ENCODE data around the gene PTGDR2.

PTGDR2 gene

GRCh38 chr11:60897496-60897895 lies 41.7 kb upstream of the PTGDR2 start:
- TF ChIP-seq, protein P1, sequence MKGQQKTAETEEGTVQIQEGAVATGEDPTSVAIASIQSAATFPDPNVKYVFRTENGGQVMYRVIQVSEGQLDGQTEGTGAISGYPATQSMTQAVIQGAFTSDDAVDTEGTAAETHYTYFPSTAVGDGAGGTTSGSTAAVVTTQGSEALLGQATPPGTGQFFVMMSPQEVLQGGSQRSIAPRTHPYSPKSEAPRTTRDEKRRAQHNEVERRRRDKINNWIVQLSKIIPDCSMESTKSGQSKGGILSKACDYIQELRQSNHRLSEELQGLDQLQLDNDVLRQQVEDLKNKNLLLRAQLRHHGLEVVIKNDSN (IDR thresholded peaks at IDR 0.05) = no peak
- no peak for TF ChIP-seq NFIC (IDR thresholded peaks at IDR 0.05)

GRCh38 chr11:60895687-60896086 lies 39.9 kb upstream of the PTGDR2 start:
- TF ChIP-seq CREB1 (IDR thresholded peaks at IDR 0.05; ENCODE audit: low read depth) (no peak), NFIC (IDR thresholded peaks at IDR 0.05) (no peak), TEAD4 (IDR thresholded peaks at IDR 0.05) (no peak), TCF12 (IDR thresholded peaks at IDR 0.05; ENCODE audit: low read depth) (no peak), TAF1 (IDR thresholded peaks at IDR 0.05; ENCODE audit: low read depth) (no peak), YY1 (IDR thresholded peaks at IDR 0.05; ENCODE audit: low read depth) (no peak)
- TF ChIP-seq, protein P2, sequence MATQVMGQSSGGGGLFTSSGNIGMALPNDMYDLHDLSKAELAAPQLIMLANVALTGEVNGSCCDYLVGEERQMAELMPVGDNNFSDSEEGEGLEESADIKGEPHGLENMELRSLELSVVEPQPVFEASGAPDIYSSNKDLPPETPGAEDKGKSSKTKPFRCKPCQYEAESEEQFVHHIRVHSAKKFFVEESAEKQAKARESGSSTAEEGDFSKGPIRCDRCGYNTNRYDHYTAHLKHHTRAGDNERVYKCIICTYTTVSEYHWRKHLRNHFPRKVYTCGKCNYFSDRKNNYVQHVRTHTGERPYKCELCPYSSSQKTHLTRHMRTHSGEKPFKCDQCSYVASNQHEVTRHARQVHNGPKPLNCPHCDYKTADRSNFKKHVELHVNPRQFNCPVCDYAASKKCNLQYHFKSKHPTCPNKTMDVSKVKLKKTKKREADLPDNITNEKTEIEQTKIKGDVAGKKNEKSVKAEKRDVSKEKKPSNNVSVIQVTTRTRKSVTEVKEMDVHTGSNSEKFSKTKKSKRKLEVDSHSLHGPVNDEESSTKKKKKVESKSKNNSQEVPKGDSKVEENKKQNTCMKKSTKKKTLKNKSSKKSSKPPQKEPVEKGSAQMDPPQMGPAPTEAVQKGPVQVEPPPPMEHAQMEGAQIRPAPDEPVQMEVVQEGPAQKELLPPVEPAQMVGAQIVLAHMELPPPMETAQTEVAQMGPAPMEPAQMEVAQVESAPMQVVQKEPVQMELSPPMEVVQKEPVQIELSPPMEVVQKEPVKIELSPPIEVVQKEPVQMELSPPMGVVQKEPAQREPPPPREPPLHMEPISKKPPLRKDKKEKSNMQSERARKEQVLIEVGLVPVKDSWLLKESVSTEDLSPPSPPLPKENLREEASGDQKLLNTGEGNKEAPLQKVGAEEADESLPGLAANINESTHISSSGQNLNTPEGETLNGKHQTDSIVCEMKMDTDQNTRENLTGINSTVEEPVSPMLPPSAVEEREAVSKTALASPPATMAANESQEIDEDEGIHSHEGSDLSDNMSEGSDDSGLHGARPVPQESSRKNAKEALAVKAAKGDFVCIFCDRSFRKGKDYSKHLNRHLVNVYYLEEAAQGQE (IDR thresholded peaks at IDR 0.05; ENCODE audit: low read depth) = no peak
- TF ChIP-seq, protein P3, sequence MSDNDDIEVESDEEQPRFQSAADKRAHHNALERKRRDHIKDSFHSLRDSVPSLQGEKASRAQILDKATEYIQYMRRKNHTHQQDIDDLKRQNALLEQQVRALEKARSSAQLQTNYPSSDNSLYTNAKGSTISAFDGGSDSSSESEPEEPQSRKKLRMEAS (IDR thresholded peaks at IDR 0.05) = no peak

DNA sequence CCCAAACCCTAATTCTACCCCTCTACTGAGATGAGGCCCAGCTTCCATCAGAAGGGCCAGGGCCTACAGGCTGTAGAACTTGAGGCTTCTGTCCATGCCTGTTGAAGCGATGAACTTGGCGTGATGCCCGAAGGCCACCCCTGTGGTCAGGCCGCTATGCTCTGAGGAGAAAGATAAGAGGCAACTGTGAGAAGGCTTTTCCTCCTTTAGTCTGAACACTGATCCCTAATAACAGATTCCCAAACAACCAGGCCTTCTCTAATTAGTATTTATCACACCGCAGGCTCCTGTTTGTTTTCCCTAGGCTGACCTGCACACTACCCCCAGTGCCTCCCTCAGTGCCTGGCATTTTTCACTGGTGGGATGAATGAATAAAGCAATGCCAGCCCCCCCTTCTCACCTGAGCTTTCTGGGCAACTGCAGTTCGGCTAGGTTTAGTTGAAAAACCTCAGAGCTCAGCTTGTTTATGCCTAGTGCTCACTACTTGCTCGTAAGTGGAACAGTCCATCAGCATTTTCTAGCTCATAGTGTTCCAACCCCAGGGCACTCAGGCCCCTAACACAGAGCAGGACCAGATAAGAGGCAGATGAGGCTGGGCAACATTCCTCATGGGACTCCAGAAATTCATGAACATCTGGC lies 35.5 kb upstream of the PTGDR2 start:
- TF ChIP-seq YY1 (IDR thresholded peaks at IDR 0.05; ENCODE audit: low read depth) (no peak), TCF12 (IDR thresholded peaks at IDR 0.05; ENCODE audit: low read depth) (no peak), TEAD4 (IDR thresholded peaks at IDR 0.05) (no peak), TAF1 (IDR thresholded peaks at IDR 0.05; ENCODE audit: low read depth) (no peak), EGR1 (IDR thresholded peaks at IDR 0.05) (no peak)
- TF ChIP-seq, protein P3 (IDR thresholded peaks at IDR 0.05) = no peak

DNA sequence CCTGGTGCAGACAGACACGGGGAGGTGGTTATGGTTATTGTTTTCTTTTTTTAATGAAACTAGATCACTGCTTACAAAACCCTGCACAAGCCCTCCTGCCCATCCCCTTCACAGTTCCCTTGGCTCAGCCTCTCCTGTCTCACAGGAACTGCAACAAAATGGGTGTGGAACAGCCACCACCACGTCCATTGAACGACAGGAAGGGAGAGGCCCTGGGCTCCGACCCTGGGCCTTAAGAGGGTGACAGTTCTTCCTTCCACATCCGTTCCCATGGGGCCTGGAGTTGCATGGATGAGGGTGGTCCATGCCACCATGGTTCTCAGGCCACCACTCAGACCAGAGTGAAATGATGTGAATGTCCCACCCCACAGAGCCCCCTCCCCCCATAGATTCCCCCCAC lies 34.9 kb upstream of the PTGDR2 start:
- TF ChIP-seq, protein P2 (IDR thresholded peaks at IDR 0.05; ENCODE audit: low read depth) = no peak
- TF ChIP-seq NFIC (IDR thresholded peaks at IDR 0.05) (no peak), TEAD4 (IDR thresholded peaks at IDR 0.05) (no peak), TAF1 (IDR thresholded peaks at IDR 0.05; ENCODE audit: low read depth) (no peak), ZBTB7A (IDR thresholded peaks at IDR 0.05; ENCODE audit: low read depth) (no peak), RAD21 (IDR thresholded peaks at IDR 0.05; ENCODE audit: low read depth) (no peak), TCF12 (IDR thresholded peaks at IDR 0.05; ENCODE audit: low read depth) (no peak), FOXM1 (IDR thresholded peaks at IDR 0.05; ENCODE audit: borderline replicate concordance, low read depth) (no peak), EP300 (IDR thresholded peaks at IDR 0.05; ENCODE audit: borderline replicate concordance) (no peak), EGR1 (IDR thresholded peaks at IDR 0.05) (no peak), CEBPB (IDR thresholded peaks at IDR 0.05) (no peak), YY1 (IDR thresholded peaks at IDR 0.05; ENCODE audit: low read depth) (no peak), CREB1 (IDR thresholded peaks at IDR 0.05; ENCODE audit: low read depth) (no peak)
- TF ChIP-seq, protein P1 (IDR thresholded peaks at IDR 0.05) = no peak
- TF ChIP-seq, protein P3 (IDR thresholded peaks at IDR 0.05) = no peak

- TF ChIP-seq EP300 (IDR thresholded peaks at IDR 0.05; ENCODE audit: borderline replicate concordance) = no peak
- no peak for TF ChIP-seq YY1 (IDR thresholded peaks at IDR 0.05; ENCODE audit: low read depth)
- TF ChIP-seq CREB1 (IDR thresholded peaks at IDR 0.05; ENCODE audit: low read depth) = no peak
- TF ChIP-seq TCF12 (IDR thresholded peaks at IDR 0.05; ENCODE audit: low read depth) = no peak
- TF ChIP-seq RAD21 (IDR thresholded peaks at IDR 0.05; ENCODE audit: low read depth) = no peak
- TF ChIP-seq, protein P2 (IDR thresholded peaks at IDR 0.05; ENCODE audit: low read depth) = no peak
- no peak for TF ChIP-seq TEAD4 (IDR thresholded peaks at IDR 0.05)
- no peak for TF ChIP-seq FOXM1 (IDR thresholded peaks at IDR 0.05; ENCODE audit: borderline replicate concordance, low read depth)
- TF ChIP-seq, protein P3 (IDR thresholded peaks at IDR 0.05) = no peak
- no peak for TF ChIP-seq ZBTB7A (IDR thresholded peaks at IDR 0.05; ENCODE audit: low read depth)
- TF ChIP-seq CEBPB (IDR thresholded peaks at IDR 0.05) = no peak
- no peak for TF ChIP-seq EGR1 (IDR thresholded peaks at IDR 0.05)
- TF ChIP-seq TAF1 (IDR thresholded peaks at IDR 0.05; ENCODE audit: low read depth) = no peak
- TF ChIP-seq NFIC (IDR thresholded peaks at IDR 0.05) = no peak
- TF ChIP-seq, protein P1 (IDR thresholded peaks at IDR 0.05) = no peak
These were observed 34.1 kb upstream of the PTGDR2 start for GRCh38 chr11:60889869-60890311.
